H7 (cell line): ENCODE data around the gene SUDS3. TPM values are rescaled to one million over a fixed set of nuclear protein-coding genes. Genes with fewer than 3 reads are reported as not detected.
"Not testable (repeated sequence)": the region's sequence is repeated elsewhere in the genome, so short reads cannot be mapped to it uniquely, and the experiment has no call there.

Experiments used
- DNase-seq: peaks from one replicate; pipeline ENCODE4 v3.0.0; 2012
- H3K27me3 ChIP-seq: 2 replicates; pipeline ENCODE4 v1.6.0; 2011; ENCODE audit warnings: mild to moderate bottlenecking, low read length; ENCODE audit not compliant: control insufficient read depth, insufficient read depth
- H3K36me3 ChIP-seq: replicated peaks from 2 replicates; pipeline ENCODE4 v1.5.1; 2011; ENCODE audit warnings: low read length; ENCODE audit not compliant: control insufficient read depth, insufficient read depth
- H3K4me3 ChIP-seq: 2 replicates; pipeline ENCODE4 v1.5.1; 2011; ENCODE audit warnings: low read depth, mild to moderate bottlenecking, control low read depth, low read length, moderate library complexity; ENCODE audit not compliant: insufficient read depth
- total RNA-seq: library from RNA; depleted of rRNA; stranded (reverse); fragments of >200 nt; shearing (Covaris generic); gene quantifications from 2 replicates; pipeline ENCODE4 v1.2.3, GENCODE V29; 2014

Gene SUDS3
- total RNA-seq, 1 experiment from 2014 or later = 33.9 TPM

- no peak overlapping the region for H3K4me3 ChIP-seq
- H3K27me3 ChIP-seq = no peaks in the 10 kb centered on the region
- no peak for DNase-seq
- H3K36me3 ChIP-seq = no peaks in the 10 kb centered on the region
These were observed 28.4 kb upstream of the SUDS3 start for GRCh38 chr12:118347916-118348315.

DNA sequence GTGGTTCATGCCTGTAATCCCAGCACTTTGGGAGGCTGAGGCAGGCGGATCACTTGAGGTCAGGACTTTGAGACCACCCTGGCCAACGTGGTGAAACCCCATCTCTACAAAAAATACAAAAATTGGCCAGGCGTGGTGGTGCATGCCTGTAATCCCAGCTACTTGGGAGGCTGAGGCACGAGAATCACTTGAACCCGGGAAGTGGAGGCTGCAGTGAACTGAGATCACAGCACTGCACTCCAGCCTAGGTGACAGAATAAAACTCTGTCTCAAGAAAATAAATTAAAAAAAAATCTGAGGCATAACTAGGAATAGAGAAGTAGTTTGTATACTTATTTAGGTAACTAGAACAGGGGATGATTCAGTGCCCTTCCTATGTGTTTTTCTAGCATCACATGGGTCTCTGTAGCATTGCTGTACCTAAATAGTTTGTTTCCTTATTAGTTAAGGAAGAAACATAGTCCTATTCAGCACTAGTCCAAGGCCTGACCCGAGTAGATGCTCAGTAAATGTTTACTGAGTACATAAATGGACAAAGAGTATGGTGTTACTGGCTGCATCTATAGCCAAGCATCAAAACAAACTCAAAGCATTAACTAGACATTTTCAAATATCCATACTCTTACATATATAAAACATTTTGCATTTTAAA, 25.3 kb upstream of the SUDS3 start:
- Histone ChIP-seq H3K27me3 (no peaks in the 10 kb centered on the region), H3K4me3 (no peak overlapping the region), H3K36me3 (no peaks in the 10 kb centered on the region)
- DNase-seq = no peak

DNA sequence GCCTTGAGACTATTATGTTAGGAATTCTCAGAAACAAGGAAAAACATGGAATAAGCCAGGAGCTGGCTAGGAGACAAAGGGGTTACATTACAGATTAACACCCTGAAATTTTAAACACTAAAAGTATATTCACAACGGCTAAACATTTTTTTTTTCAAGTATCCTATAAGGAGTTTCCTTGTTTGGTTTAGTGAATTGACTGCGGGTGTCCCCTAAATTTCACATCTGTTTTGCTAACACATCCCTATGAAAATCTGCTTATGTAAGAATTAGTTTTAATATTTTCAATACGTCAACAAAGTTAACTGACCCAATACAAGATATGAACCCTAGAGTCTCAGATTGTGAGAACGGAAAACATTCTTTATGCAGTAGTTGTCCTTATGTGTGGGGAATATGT, 22.6 kb upstream of the SUDS3 start:
- Histone ChIP-seq H3K4me3 (no peak overlapping the region), H3K36me3 (no peaks in the 10 kb centered on the region), H3K27me3 (no peaks in the 10 kb centered on the region)
- DNase-seq = no peak

DNA sequence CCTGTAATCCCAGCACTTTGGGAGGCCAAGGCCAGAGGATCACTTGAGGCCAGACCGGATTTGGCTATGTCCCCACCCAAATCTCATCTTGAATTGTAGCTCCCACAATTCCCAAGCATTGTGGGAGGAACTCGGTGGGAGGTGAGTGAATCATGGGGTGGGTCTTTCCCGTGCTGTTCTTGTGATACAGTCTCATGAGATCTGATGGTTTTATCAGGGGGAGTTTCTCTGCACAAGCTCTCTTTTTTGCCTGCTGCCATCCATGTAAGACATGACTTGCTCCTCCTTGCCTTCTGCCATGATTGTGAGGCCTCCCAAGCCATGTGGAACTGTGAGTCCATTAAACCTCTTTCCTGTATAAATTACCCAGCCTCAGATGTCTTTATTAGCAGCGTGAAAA, 21.9 kb upstream of the SUDS3 start:
- not testable (repeated sequence) for H3K27me3 ChIP-seq, H3K36me3 ChIP-seq, H3K4me3 ChIP-seq, DNase-seq

- Histone ChIP-seq H3K4me3 (no peak overlapping the region), H3K36me3 (no peaks in the 10 kb centered on the region), H3K27me3 (no peaks in the 10 kb centered on the region)
- DNase-seq = no peak
These were observed 21.5 kb upstream of the SUDS3 start for GRCh38 chr12:118354903-118355302.

GRCh38 chr12:118355843-118356242, 20.5 kb upstream of the SUDS3 start:
- H3K27me3 ChIP-seq = no peaks in the 10 kb centered on the region
- no peak for DNase-seq
- no peaks in the 10 kb centered on the region for H3K36me3 ChIP-seq
- H3K4me3 ChIP-seq = no peak overlapping the region

DNA sequence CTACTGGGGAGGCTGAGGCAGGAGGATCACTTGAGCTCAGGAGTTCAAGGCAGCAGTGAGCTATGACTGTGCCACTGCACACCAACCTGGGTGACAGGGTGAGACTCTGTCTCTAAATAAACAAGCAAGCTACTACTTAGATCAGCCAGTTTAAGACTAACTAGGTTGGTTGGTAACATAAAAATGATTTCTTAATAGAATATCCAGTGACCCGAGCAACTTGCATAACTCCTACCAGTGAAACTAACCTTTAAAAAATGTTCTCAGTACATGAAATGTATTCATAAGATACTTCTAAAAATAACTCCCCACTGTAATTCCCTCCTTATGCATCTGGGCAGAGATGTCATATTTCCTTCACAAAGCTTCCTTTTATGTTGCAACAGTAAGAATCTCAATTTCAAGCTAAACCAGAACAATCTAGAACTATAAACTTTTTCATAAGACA, 19.5 kb upstream of the SUDS3 start:
- DNase-seq = no peak
- Histone ChIP-seq H3K4me3 (no peak overlapping the region), H3K27me3 (no peaks in the 10 kb centered on the region), H3K36me3 (no peaks in the 10 kb centered on the region)

GRCh38 chr12:118357257-118358007, 18.9 kb upstream of the SUDS3 start:
- H3K4me3 ChIP-seq = no peak overlapping the region
- no peak for DNase-seq
- H3K36me3 ChIP-seq = no peaks in the 10 kb centered on the region
- H3K27me3 ChIP-seq = no peaks in the 10 kb centered on the region

- Histone ChIP-seq H3K4me3 (no peak overlapping the region), H3K27me3 (no peaks in the 10 kb centered on the region), H3K36me3 (no peaks in the 10 kb centered on the region)
- DNase-seq = no peak
These were observed 18.4 kb upstream of the SUDS3 start for GRCh38 chr12:118358008-118358359.

DNA sequence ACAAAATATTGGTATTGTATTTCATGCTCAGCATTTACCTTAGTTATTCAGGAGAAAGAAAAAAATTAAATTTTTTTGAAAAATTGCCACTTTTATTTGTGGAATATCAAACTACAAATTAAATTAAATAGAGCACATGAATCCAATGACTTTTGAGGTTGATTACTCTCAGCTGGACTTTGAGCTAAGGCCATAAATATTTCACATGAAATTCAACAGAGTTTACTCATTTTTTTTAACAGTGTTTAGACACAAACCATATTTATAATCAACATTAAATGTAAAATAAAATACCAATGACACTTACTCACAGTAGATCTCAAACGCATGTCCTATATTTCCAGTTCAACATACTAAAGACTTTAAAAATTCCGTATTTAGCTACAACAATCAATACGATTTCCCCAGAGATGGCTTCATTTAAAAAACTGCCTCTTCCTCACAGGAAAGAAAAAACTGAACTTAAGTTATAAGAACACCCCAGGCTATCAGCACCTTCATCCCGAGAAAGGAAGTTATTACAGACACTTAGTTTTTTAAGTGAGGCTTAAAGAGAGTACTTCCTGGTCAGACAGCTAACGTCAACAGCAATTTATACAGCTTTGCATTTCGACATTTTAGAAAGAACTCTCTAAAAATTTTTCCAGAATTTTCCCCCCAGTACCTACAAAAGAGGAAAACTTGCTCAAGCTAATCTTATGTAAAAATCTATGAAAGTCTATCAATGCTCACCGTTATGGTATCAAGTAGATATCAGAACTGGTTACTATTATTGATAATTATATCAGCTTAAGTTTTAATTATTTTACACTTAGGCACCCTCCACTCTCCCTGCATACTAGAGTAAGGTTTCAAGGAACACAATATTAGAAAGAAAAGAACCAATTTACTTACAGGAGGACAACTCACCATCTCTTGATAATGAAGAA, 17.5 kb upstream of the SUDS3 start:
- DNase-seq = no peak
- no peaks in the 10 kb centered on the region for H3K27me3 ChIP-seq
- no peak overlapping the region for H3K4me3 ChIP-seq
- no peaks in the 10 kb centered on the region for H3K36me3 ChIP-seq

- Histone ChIP-seq H3K27me3 (no peaks in the 10 kb centered on the region), H3K36me3 (no peaks in the 10 kb centered on the region)
- DNase-seq = no peak
These were observed 16.8 kb upstream of the SUDS3 start for GRCh38 chr12:118359541-118359915.

DNA sequence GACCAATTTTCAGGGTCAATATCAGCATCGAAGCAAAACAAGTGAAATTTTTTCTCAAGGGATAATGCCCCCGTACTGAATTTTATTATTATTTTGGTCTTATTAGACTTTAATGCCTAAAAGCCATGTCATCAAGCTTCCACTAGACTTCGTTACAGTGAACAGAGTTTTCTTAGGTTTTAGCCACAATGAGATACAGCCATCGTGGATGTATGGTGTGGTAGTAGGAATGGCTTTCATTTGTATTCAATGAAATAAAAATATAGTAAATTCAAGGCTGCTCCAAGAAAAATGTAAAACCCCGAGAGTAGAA, 15.3 kb upstream of the SUDS3 start:
- no peak overlapping the region for H3K4me3 ChIP-seq

More at GRCh38 chr12:118359541-118359915, 16.8 kb upstream of the SUDS3 start:
- no peak overlapping the region for H3K4me3 ChIP-seq

GRCh38 chr12:118361889-118362288, 14.5 kb upstream of the SUDS3 start:
- no peaks in the 10 kb centered on the region for H3K27me3 ChIP-seq
- H3K4me3 ChIP-seq = no peak overlapping the region
- no peak for DNase-seq
- H3K36me3 ChIP-seq = no peaks in the 10 kb centered on the region

More for the DNA sequence above, 15.3 kb upstream of the SUDS3 start:
- Histone ChIP-seq H3K27me3 (no peaks in the 10 kb centered on the region), H3K36me3 (no peaks in the 10 kb centered on the region)
- no peak for DNase-seq

DNA sequence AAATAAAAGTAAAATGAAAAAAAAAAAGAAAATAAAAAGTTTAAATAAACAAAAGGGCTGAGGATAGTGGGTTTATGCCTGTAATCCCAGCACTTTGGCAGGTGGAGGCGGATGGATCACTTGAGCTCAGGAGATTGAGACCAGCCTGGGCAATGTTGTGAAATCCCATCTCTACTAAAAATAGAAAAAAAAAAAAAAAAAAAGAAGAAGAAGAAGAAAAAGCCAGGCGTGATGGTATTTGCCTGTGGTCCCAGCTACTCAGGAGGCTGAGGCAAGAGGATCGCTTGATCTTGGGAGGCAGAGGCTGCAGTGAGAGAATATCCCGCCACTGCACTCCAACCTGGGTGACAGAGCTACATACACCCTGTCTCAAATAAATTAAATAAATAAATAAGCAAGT, 7.5 kb upstream of the SUDS3 start:
- peaks cover 10% of the 10 kb centered on the region for H3K27me3 ChIP-seq
- H3K4me3 ChIP-seq = no peak overlapping the region
- H3K36me3 ChIP-seq = no peaks in the 10 kb centered on the region
- no peak for DNase-seq

- Histone ChIP-seq H3K36me3 (no peaks in the 10 kb centered on the region), H3K4me3 (no peak overlapping the region), H3K27me3 (peaks cover 10% of the 10 kb centered on the region)
- no peak for DNase-seq
These were observed 5.8 kb upstream of the SUDS3 start for GRCh38 chr12:118370601-118371000.
